ENCODE measurements around the gene PLPP1. TPM values are rescaled to one million over a fixed set of nuclear protein-coding genes. Genes with fewer than 3 reads are reported as not detected.
A peak's percentile ranks its signal among the peaks of the same experiment; 100 is the strongest.

PLPP1 gene
- total and polyA plus RNA-seq, 2 experiments from 2014 or later: 39.1 to 97.1 TPM

GRCh38 chr5:55459572-55459971 is 75.2 kb downstream of the PLPP1 start:
- peaks cover 7% of the 10 kb centered on the region; the same call in 2 of the 3 replicates for H3K36me3 Mint-ChIP-seq (ENCODE audit: low read depth)
- no peaks in the 10 kb centered on the region for H3K9me2 ChIP-seq (ENCODE audit: insufficient read depth)
- no peak overlapping the region for H3K4me3 Mint-ChIP-seq
- H2AFZ ChIP-seq: no peak overlapping the region
- H3K4me3 ChIP-seq: no peak overlapping the region
- H3K27me3 ChIP-seq (ENCODE audit: insufficient read depth): no peaks in the 10 kb centered on the region
- H3K4me1 Mint-ChIP-seq: peaks cover 29% of the 10 kb centered on the region
- DNase-seq (ENCODE audit: low spot score) (peak; percentile 27), ATAC-seq (peak; percentile 69)
- H3K4me2 ChIP-seq: peak overlapping the region; percentile 15
- peaks cover 5% of the 10 kb centered on the region for H3K27me3 Mint-ChIP-seq (ENCODE audit: insufficient read depth, low read depth, poor library complexity)
- TF ChIP-seq NANOG (IDR thresholded peaks at IDR 0.05; ENCODE audit: borderline replicate concordance) (no peak), CTCF (conservative IDR thresholded peaks at IDR 0.05; ENCODE audit: low read depth in 2 of 2) (no peak), ZNF331 (CRISPR knock-in tag; IDR thresholded peaks at IDR 0.05; ENCODE audit: low read depth) (no peak), CREB1 (CRISPR knock-in tag; IDR thresholded peaks at IDR 0.05; ENCODE audit: low read depth) (no peak), EZH2phosphoT487 (IDR thresholded peaks at IDR 0.05; ENCODE audit: unreplicated experiment) (no peak), STAT1 (IDR thresholded peaks at IDR 0.05; ENCODE audit: unreplicated experiment) (no peak), ZNF114 (CRISPR knock-in tag; IDR thresholded peaks at IDR 0.05) (no peak), JUNB (IDR thresholded peaks at IDR 0.05; ENCODE audit: unreplicated experiment) (no peak), POLR2AphosphoS5 (IDR thresholded peaks at IDR 0.05; ENCODE audit: low read depth) (no peak), EZH2 (IDR thresholded peaks at IDR 0.05; ENCODE audit: low read depth, unreplicated experiment) (no peak)
- TF ChIP-seq, protein P1, sequence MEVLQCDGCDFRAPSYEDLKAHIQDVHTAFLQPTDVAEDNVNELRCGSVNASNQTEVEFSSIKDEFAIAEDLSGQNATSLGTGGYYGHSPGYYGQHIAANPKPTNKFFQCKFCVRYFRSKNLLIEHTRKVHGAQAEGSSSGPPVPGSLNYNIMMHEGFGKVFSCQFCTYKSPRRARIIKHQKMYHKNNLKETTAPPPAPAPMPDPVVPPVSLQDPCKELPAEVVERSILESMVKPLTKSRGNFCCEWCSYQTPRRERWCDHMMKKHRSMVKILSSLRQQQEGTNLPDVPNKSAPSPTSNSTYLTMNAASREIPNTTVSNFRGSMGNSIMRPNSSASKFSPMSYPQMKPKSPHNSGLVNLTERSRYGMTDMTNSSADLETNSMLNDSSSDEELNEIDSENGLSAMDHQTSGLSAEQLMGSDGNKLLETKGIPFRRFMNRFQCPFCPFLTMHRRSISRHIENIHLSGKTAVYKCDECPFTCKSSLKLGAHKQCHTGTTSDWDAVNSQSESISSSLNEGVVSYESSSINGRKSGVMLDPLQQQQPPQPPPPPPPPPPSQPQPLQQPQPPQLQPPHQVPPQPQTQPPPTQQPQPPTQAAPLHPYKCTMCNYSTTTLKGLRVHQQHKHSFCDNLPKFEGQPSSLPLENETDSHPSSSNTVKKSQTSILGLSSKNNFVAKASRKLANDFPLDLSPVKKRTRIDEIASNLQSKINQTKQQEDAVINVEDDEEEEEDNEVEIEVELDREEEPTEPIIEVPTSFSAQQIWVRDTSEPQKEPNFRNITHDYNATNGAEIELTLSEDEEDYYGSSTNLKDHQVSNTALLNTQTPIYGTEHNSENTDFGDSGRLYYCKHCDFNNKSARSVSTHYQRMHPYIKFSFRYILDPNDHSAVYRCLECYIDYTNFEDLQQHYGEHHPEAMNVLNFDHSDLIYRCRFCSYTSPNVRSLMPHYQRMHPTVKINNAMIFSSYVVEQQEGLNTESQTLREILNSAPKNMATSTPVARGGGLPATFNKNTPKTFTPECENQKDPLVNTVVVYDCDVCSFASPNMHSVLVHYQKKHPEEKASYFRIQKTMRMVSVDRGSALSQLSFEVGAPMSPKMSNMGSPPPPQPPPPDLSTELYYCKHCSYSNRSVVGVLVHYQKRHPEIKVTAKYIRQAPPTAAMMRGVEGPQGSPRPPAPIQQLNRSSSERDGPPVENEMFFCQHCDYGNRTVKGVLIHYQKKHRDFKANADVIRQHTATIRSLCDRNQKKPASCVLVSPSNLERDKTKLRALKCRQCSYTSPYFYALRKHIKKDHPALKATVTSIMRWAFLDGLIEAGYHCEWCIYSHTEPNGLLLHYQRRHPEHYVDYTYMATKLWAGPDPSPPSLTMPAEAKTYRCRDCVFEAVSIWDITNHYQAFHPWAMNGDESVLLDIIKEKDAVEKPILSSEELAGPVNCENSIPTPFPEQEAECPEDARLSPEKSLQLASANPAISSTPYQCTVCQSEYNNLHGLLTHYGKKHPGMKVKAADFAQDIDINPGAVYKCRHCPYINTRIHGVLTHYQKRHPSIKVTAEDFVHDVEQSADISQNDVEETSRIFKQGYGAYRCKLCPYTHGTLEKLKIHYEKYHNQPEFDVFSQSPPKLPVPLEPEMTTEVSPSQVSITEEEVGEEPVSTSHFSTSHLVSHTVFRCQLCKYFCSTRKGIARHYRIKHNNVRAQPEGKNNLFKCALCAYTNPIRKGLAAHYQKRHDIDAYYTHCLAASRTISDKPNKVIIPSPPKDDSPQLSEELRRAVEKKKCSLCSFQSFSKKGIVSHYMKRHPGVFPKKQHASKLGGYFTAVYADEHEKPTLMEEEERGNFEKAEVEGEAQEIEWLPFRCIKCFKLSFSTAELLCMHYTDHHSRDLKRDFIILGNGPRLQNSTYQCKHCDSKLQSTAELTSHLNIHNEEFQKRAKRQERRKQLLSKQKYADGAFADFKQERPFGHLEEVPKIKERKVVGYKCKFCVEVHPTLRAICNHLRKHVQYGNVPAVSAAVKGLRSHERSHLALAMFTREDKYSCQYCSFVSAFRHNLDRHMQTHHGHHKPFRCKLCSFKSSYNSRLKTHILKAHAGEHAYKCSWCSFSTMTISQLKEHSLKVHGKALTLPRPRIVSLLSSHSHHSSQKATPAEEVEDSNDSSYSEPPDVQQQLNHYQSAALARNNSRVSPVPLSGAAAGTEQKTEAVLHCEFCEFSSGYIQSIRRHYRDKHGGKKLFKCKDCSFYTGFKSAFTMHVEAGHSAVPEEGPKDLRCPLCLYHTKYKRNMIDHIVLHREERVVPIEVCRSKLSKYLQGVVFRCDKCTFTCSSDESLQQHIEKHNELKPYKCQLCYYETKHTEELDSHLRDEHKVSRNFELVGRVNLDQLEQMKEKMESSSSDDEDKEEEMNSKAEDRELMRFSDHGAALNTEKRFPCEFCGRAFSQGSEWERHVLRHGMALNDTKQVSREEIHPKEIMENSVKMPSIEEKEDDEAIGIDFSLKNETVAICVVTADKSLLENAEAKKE (CRISPR knock-in tag; IDR thresholded peaks at IDR 0.05): no peak
- TF ChIP-seq, protein P2, sequence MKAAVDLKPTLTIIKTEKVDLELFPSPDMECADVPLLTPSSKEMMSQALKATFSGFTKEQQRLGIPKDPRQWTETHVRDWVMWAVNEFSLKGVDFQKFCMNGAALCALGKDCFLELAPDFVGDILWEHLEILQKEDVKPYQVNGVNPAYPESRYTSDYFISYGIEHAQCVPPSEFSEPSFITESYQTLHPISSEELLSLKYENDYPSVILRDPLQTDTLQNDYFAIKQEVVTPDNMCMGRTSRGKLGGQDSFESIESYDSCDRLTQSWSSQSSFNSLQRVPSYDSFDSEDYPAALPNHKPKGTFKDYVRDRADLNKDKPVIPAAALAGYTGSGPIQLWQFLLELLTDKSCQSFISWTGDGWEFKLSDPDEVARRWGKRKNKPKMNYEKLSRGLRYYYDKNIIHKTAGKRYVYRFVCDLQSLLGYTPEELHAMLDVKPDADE (IDR thresholded peaks at IDR 0.05): no peak
- TF ChIP-seq, protein P3, sequence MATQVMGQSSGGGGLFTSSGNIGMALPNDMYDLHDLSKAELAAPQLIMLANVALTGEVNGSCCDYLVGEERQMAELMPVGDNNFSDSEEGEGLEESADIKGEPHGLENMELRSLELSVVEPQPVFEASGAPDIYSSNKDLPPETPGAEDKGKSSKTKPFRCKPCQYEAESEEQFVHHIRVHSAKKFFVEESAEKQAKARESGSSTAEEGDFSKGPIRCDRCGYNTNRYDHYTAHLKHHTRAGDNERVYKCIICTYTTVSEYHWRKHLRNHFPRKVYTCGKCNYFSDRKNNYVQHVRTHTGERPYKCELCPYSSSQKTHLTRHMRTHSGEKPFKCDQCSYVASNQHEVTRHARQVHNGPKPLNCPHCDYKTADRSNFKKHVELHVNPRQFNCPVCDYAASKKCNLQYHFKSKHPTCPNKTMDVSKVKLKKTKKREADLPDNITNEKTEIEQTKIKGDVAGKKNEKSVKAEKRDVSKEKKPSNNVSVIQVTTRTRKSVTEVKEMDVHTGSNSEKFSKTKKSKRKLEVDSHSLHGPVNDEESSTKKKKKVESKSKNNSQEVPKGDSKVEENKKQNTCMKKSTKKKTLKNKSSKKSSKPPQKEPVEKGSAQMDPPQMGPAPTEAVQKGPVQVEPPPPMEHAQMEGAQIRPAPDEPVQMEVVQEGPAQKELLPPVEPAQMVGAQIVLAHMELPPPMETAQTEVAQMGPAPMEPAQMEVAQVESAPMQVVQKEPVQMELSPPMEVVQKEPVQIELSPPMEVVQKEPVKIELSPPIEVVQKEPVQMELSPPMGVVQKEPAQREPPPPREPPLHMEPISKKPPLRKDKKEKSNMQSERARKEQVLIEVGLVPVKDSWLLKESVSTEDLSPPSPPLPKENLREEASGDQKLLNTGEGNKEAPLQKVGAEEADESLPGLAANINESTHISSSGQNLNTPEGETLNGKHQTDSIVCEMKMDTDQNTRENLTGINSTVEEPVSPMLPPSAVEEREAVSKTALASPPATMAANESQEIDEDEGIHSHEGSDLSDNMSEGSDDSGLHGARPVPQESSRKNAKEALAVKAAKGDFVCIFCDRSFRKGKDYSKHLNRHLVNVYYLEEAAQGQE (IDR thresholded peaks at IDR 0.05; ENCODE audit: unreplicated experiment): no peak
- H3K27ac ChIP-seq (ENCODE audit: low read depth): no peak overlapping the region
- no peaks in the 10 kb centered on the region for H3K9me3 Mint-ChIP-seq
- H3K36me3 ChIP-seq (ENCODE audit: insufficient read depth): no peaks in the 10 kb centered on the region
- H3K27ac Mint-ChIP-seq: 0 out of 2 replicates have a peak overlapping the region, but pooled peaks have one; percentile 7
- peaks cover 25% of the 10 kb centered on the region for H3K4me1 ChIP-seq (ENCODE audit: insufficient read depth)
- no peaks in the 10 kb centered on the region; the same call in 1 of the 2 replicates for H4K20me1 ChIP-seq (replicated peaks; ENCODE audit: insufficient read depth)
- no peaks in the 10 kb centered on the region for H3F3A ChIP-seq (replicated peaks; ENCODE audit: low read depth)
- peaks cover 78% of the 10 kb centered on the region for H3K79me2 ChIP-seq (replicated peaks; ENCODE audit: insufficient read depth)
